C1 segment of cervical spinal cord (tissue), 14 donors: ENCODE results near the gene VGLL4.
"Not testable (repeated sequence)": the region's sequence is repeated elsewhere in the genome, so short reads cannot be mapped to it uniquely, and the experiment has no call there.

Experiments
- DNase-seq, 14 donors: peaks; one replicate each; lab custom pipeline; 2025; lab: John Stamatoyannopoulos, UW

The VGLL4 gene

DNA sequence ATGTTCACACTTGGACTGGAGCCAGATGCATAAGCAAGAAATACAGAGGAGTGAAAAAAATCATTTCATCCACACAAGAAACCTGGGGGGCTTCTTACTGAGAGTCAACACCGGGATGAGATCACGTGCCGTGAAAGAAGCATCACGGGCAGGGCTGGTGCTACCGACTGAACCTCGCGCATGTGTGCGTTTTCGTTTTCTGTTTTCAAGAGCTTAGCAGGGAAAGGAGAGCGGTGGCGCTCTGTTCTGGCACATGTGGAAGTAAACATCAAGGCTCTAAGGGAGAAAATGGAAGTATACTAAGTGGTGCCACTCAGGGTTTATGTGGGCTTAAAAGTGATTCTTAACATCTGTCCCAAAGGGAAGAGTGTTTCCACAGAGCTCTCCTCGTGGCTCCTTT, 55.9 kb downstream of the VGLL4 start:
- no peak for DNase-seq

DNA sequence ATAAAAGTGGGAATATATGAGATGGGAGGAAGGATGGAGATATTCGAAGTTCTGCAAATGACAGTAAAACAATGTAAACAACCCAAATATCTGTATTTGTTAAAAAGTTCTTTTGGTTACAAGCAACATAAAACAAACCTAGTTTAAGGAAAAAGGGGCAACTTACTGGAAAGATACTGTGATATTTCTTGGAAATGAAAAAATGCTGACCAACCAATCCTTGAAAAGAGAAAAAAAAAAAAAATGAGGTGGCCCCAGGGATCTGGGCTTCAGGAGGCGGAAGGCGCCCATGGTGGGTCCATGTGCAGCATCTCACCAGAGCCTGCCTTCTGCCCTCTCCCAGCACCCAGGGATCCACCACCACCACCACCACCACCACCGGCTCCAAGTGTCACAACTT, 59.1 kb downstream of the VGLL4 start:
- no peak for DNase-seq

DNA sequence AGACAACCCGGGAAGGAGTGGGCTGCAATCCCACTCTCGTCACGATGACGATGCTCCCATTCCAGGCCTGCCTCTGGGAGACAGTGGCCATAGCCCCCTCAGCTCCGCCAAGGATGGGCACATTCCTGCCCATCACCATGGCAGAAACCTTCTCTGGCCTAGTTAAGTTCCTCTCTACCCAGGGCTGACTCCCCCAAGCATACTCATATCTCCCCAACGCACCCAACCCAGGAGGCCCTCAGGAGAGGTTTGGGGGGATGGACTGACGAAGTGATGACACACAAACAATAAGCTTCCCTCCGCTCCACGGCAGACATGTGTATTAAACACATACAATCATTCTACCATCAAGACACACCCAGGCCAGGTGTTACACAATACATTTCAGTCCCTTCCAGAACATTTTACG, 60.1 kb downstream of the VGLL4 start:
- DNase-seq: peak in 1 of 14 donors; percentile 24

DNA sequence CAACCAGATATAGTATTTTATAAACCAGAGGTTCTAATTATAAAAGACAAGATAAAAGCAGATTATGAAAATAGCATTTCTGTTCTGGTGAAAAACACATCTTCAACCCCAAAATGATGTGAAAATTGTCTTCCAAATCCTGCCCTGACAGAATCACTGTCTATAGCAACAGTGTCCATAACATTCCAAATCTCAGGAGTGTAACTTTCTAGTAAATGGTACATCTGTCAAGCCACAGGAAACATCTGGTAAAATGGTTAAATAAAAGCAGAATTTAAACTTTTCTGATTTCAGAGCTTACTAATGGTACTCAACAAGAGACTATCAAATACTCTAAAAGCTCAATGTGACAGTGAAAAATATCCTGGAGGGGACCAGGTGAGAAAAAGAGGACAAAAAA, 60.5 kb downstream of the VGLL4 start:
- no peak for DNase-seq

DNA sequence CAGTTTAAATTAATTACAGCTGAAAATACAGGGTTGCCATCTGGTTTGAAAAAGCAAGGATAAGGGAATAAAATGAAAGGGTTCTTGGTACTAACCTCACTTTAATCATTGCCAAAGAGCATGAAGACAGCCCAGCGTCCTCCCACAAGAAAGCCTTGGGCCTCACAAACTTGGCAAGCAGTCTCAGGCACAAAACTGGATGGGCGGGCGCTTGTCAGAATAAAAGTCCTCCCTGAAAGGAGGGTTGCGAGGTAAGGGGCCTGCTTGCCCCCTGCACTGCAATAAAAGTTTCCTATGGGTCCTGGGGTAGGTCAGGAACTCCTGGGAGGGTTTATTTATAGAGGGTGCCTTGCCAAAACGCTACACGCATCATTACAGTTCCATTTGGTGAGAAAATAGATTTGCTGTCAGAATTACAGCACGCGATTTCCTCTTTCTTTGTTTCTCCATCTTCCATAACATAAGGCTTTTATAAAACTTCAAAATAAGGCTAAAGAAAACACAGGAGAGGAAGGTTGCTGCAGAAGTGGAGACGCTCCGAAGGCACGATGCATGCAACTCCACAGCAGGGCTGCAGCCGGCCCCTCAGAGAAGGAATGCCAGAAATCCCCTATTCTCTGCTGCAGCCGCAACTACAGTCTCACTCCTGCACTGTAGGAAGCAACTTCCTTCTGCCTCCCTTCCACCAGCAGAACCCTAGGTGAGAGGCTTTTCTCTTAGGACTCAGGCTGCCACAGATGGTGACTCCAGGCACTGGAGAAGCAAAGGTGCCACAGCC, 61.3 kb downstream of the VGLL4 start:
- DNase-seq: peak in 12 of 14 donors; percentile 52 to 87 (median 65)

DNA sequence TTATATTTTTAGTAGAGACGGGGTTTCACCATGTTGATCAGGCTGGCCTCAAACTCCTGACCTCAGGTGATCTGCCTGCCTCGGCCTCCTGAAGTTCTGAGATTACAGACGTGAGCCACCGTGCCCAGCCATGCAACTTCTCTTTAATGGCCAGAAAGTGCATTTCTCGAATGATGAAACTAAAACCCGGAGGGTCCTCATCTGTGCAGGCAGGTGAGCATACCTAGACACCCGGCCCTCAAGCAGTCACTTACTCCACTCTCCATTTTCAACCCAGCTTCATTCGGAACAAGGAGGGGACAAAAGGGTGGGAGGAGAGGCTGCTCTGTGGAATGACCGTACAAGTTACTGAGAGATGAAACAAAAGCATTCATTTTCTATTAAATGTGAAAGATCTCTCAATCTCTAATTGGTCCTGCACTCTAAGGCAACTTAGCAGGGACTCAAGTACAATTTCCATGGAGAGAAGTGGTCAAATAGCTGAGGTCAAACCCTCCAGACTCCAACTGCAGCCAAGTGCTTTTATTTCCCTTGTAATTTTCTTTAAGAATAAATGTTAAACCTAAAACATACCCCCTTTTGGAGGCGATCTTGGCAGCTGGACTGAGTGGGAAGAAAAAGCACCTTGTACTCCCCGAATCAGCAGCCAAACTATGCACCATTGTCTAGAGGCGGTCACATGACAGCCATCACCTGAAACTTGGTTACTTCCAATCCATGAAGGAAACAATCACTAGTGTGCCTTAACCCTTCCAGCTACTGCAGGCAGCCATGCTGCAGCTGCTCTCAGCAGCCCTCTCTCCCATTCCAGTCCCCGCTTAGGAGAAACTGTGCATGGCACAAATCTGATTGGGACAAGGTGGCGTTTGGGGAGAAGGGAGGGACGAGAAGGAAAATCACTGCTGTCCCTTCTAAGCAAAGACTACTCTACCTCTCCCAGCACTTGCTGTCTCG, 62.2 kb downstream of the VGLL4 start:
- peak in 10 of 14 donors; percentile 52 to 87 (median 66) for DNase-seq

DNA sequence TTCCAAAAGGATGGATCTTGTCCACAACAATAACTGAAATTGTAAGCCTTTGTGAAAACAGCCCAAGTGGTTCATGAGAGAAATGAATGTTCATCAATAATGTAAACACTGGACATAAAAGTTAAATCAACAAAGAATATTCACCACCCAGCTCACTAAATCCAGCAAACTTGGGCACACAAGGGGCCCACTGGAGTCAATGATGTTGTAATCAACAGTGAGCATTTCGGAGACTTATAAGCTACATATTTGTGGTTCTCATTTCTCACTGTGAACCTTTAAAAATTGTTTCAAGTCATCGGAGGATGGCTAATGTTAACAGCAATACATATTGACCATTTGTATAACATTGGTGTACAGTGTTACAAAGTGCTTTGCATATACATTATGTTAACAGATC, 63.1 kb downstream of the VGLL4 start:
- DNase-seq: no peak

DNA sequence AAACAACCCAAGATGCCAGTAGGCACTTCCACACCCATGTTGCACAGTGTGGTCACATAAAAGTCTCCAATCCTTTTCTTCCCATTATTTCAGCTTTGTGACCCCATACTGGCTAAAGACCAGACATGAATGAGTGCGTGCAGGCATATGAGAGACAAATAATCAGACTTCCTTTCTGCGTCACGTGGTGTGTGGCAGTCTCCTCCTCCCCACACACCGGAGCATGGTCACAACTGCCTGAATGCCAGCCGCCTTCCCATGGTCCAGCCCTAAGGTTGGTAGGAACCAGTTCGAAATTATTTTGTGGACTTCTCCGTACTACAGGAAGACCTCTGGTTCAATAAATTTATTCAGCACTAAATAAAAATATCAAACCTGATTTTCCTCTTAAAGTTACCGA, 65.5 kb downstream of the VGLL4 start:
- no peak for DNase-seq

DNA sequence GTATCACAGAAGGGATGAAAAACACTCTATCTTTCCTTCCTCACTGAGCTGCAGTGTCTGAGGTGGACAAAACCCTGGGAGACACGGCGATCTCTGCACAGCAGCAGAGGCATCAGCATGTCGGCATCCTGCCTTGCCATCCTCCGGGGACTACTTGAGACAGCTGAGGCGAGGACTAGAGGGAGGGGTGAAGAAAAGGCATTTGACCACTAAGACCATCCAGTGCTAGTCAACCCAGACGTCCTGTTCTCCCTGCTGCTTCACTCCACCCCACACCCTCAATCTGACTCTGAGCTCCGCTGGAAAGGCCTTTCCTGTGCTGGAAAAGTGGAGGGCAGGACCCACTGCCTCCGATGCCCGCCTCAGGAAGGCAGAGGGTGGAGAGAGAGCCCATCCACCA, 67.3 kb downstream of the VGLL4 start:
- DNase-seq: no peak

DNA sequence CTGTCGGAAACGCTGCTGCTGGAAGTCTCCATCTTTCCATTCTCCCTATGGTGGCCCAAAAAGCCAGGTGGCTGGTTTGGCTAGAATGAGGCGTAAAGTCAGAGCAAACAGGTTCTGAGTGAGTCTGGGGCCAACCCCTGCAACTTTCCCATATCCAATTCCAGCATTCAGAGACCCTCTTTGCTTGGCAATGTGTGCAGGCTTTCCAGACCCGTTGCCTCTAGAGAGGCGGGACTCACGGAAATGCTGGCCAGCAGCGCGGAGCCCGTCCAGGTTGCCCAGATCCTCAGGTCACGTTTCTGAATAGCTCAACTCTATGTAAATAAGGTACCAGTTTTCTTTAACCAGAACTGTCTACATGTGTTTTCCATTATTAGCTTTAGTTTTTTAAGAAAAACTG, 68.0 kb downstream of the VGLL4 start:
- DNase-seq: no peak

DNA sequence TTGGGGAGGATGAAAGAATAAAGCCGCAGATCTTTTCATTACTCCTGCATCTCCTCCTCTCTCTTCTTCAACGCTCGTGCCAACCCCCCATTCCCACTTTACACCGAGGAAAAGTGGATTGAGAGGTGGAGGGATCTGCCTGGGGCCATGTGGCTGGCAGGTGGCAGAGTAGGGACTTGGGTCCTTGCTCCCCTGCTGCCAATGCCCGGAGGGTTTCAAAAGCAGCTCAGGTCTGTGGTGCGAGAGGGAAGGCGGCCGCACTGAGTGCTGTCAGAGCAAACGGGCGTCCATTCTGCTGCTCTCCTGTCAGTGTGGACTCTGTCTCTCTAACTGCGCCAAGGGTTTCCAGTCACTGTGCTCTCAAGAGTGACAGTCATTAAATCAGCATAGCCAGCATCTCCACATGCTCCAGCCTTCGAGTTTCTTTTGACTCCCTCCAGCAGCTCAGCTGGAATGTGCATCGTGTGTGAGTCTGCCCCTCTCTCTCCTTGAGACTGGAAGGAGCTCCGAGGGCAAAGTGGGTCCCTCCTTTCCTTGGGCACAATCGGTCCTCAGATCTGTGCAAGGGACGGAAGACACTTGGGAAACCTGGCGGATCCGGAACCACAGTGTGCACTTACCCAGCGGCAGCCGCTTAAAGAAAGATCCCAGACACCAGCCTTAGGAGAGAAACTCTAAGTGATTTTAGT, 68.6 kb downstream of the VGLL4 start:
- DNase-seq: peak in 1 of 14 donors; percentile 48

DNA sequence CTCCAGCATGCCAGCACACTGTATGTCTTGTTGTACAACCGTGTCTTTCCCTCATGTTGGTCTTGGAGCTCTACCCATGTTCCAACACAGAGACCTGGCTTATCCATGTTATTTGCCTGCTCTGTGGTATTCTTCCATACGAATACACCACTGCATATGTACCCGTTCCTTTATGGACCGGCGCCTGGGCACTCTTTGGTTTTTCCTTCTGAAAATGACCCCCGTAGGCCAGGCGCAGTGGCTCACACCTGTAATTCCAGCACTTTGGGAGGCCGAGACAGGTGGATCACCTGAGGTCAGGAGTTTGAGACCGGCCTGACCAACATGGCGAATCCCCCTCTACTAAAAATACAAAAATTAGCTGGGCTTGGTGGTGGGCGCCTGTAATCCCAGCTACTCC, 71.1 kb downstream of the VGLL4 start:
- DNase-seq: not testable (repeated sequence)

DNA sequence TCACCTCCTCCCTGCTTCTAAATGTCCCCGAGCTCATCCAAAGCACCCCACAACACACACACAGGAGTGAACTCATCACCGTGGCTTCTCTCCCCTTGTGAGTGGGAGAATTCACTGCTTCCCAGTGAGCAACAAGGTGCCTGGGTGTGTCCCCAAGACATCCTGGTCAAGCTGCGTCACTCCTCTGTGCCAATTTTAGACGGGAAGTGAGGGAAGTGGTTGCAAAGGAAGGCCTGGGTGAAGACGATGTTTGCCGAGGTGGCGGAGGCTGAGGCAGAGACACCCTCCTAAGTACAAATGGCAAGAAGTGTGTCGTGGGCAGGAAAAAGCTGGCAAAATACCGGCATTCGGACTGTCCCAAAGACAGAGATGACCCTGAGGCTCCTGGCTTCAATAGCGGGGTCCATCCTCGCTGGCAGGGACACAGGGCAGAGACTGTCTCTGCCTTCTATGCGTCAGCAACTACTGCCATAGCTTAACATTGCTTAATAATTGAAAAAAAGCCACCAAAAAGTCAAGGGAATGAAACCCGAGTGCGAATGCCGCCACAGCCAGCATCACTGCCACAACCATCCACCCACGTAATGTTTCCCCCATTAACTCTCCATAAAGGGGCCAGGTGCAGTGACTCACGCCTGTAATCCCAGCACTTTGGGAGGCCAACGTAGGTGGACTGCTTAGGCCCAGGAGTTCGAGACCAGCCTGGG, 72.8 kb downstream of the VGLL4 start:
- DNase-seq: no peak

DNA sequence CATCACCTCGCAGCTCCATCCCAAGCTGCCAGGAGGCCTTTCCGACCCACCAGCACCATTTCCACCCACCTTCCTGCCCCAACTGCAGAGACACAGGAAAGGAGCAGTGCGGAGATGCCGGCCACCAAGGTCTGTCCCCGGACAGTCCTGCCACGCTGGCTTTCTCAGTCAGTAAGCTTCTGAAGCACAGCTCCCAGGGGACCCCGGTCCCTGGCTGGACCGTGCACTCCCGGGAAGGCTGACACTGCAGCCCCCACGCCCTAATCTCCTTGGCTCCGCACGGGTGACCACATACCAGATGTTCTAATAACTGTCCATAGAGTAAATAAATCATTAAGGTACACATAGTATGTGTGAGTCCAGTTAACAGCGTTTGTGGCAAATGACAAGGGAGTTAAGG, 73.5 kb downstream of the VGLL4 start:
- no peak for DNase-seq

DNA sequence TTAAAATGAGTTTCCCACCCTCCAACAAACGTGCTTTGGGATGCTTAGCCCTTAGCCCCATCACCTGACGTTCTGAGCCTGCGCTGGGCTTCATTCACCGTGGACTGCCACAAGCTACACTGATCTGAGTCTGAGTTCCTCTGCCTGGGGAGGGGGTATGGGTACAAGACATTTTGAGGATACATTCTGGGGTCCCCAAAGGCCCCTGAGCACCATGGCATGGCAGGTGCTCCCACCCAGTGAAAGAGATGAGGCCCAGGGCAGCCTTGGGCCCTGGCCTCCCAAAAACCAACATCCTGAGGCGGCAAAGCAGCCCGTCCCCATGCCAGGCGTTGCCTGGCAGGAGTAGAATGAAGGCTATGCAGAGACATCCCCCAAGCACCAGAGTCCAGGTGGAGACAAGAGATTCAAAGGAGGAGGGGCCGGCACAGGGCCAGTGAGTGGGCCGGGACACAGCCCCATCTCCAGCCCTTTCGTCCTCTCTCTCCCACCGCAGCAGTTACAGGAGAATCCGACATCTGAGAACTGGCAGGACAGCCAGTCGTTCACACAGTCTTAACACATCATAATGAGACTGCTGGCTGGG, 74.5 kb downstream of the VGLL4 start:
- no peak for DNase-seq

DNA sequence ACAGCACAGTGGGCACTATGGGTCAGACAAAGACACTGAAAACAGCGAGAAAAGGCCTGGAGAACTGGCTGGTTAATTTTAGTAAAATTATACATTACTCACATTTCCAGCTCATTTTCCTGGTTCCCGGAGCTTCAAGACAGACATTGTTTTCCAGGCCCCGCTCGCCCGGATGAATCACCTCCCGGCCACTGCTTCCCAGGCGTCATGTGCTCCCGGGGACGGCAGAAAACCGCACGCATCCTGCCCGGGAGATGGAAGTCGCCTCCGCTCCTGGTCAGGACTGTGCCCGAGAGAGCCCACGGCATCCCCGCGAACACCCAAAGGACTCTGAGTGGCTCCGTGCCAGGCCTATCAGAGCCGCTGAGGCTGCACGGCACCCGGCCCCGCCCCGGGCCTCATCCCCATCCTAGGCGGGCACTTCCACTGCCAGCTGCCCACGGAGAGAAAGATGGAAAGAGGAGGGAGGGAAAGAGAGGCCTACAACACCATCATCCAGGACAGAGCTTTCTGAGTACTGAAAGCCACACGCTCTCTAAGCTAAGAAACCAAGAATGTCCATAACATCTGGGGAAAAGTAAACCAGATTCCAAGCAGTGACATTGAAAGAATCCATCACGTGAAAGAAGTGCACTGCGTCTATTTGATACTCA, 75.1 kb downstream of the VGLL4 start:
- peak in 12 of 14 donors; percentile 25 to 94 (median 52) for DNase-seq

DNA sequence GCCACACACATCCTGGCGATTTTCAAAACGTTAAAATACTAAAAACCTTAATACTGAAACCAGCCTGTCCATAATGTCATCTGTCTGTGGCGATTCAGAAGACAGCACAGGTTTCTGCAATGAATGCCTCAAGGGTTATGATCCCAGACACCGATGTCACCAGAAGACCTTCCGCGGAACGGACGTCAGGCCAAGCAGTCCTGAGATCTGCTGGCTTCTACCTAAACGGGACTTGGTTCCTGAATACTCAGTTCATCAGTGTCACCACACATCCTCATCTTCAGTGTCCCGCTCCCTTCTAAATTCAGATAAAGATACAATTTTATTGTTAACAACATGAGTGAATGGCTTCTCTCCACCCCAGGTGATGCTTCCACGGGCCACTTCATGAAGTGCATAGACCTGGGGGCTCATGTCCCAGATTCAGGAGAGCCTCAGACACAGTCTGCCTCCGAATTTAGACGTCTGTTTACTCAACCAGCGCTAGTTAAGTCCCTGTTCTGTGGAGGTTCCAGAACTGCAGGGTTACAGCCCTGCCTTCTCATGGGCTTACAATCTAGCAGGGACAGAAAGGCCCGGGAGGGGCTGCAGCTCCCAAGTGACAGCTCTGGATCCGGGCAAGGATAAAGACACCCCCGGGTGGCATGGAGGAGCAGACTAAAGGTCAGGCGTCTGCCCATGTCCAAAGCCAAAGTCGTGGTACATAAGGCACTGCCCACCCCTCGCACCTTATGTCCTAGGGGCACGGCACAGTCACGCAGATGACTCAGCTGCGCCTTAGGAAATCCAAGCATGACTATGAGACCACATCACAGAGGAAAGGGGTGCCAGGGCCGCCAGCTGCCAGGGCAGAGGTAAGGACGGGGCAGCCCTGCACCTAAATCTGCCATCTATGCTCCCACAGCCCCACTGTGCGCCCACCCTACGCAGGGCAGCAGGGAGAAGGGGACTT, 75.9 kb downstream of the VGLL4 start:
- peak in 1 of 14 donors; percentile 88 for DNase-seq

DNA sequence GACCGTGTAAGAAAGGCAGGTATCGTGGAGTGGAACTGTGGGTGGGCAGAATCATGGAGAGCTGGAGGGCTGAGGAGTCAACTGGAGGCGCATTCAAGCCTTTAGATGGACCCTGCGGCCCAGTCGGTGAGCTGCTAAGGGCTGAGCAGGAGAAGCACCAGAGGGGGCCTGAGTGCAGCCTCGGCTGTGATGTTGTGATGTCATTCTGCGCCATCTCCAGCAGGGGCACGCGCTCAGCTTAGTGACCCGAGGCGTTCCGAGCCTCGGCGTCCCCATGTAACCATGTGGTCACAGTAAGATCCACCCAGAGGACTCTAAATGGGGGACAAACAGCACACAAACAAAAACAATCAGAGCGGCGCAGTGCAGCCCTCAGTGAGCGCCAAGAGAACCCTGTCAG, 76.8 kb downstream of the VGLL4 start:
- DNase-seq: no peak

DNA sequence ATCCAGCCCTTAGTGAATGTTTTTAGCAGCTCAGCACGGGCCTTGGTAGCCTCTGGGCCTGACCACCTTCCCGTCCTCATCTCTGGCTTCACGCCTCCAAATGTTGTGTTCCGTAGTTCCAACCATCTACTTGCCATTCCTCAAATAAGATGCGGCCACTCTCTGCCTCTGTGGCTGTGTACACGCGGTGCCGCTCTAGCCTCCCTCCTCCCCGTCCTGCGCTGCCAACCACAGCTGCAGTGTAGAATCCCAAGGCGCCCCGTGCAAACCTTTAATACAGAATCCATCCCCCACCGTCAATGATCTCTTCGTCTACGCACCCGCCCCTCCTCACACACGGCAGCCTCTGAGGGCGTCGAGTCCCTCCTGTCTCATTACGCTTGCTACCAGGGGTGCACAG, 77.2 kb downstream of the VGLL4 start:
- no peak for DNase-seq
